AG04449 (cell line): ENCODE results near the gene USP3.
A peak's percentile ranks its signal among the peaks of the same experiment; 100 is the strongest.

ENCODE experiments used
- CTCF ChIA-PET: fragments of 350-600 bp; formaldehyde crosslinking; extraction: SDS; loops from one replicate; lab custom pipeline; 2021; ENCODE audit warnings: antibody characterized with exemption; lab: Yijun Ruan, JAX
- POLR2A ChIA-PET: fragments of 400-600, 350-600 bp; formaldehyde crosslinking; extraction: SDS; loops from one replicate; lab custom pipeline; 2020; ENCODE audit warnings: antibody characterized with exemption, inconsistent platforms; lab: Yijun Ruan, JAX
- DNase-seq: peaks from one replicate; pipeline ENCODE4 v3.0.0-alpha.2; 2010; ENCODE audit warnings: low read depth, low spot score
- H3K4me3 ChIP-seq: 2 replicates; pipeline ENCODE4 v1.5.1; 2011; ENCODE audit warnings: low read depth, mild to moderate bottlenecking, control low read depth, low read length
- CTCF ChIP-seq: IDR thresholded peaks from one replicate; pipeline ENCODE4 v1.5.1; 2011; ENCODE audit warnings: mild to moderate bottlenecking, moderate library complexity, low read length, control low read depth, inconsistent platforms; ENCODE audit not compliant: insufficient read depth; ENCODE audit errors: missing control alignments

The USP3 gene

GRCh38 chr15:63600616-63601025 is 96.2 kb downstream of the USP3 start:
- no peak for TF ChIP-seq CTCF
- peak; percentile 23 for DNase-seq
- ChIA-PET CTCF (interaction anchor here (0.9 to 6.9 kb wide), 14 partner anchors 9 to 467 kb away, joined by 3 to 66 read pairs (median 6); no protein-coding TSS in a partner anchor), POLR2A (interaction anchor here (1.1 kb wide), 1 partner anchor 18 kb away, joined by 3 read pairs; no protein-coding TSS in a partner anchor)
- peak overlapping the region; percentile 76 for H3K4me3 ChIP-seq

- H3K4me3 ChIP-seq, result peak overlapping the region; percentile 76
- CTCF ChIA-PET, result interaction anchor here (0.9 to 6.9 kb wide), 15 partner anchors 9 to 467 kb away, joined by 3 to 66 read pairs (median 5); no protein-coding TSS in a partner anchor
- no peak for TF ChIP-seq CTCF
- POLR2A ChIA-PET, result interaction anchor here (1.1 kb wide), 1 partner anchor 19 kb away, joined by 3 read pairs; no protein-coding TSS in a partner anchor
- DNase-seq, result no peak
These were observed 96.8 kb downstream of the USP3 start for GRCh38 chr15:63601026-63601703.

DNA sequence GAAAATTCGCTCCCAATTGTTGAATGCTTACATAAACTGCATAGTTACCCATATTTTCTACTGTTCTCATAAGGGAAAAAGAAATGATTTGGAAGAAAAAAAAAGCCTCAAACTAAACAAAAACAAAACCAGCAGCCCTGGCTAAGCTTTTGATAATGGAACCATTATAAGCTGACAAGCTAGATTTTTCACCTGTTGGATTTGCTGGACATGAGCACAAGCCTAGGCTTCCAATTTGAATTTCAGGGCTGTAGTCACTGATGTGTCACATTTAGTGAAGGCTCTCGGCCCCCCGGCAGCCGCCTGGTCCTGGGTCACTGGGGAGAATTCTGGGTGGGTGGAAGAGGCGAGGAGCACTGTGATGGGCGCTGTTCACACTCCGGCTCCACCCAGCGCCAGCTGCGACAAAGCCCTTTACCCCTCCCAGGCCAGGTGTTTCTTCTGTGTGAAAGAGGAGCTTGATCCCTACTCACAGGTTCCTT is 97.4 kb downstream of the USP3 start:
- peak overlapping the region; percentile 76 for H3K4me3 ChIP-seq
- no peak for DNase-seq
- CTCF ChIA-PET, result interaction anchor here (1.0 to 6.9 kb wide), 7 partner anchors 8 to 466 kb away, joined by 3 to 66 read pairs (median 5); no protein-coding TSS in a partner anchor
- TF ChIP-seq CTCF, result no peak
- POLR2A ChIA-PET, result no interaction called here

- H3K4me3 ChIP-seq, result no peak overlapping the region
- no peak for TF ChIP-seq CTCF
- CTCF ChIA-PET, result interaction anchor here (1.0 to 6.9 kb wide), 6 partner anchors 7 to 465 kb away, joined by 3 to 66 read pairs (median 6); no protein-coding TSS in a partner anchor
- no peak for DNase-seq
- POLR2A ChIA-PET, result no interaction called here
These were observed 98.2 kb downstream of the USP3 start for GRCh38 chr15:63602595-63602994.

- no peak for TF ChIP-seq CTCF
- CTCF ChIA-PET, result interaction anchor here (0.8 to 2.4 kb wide), 5 partner anchors 11 to 464 kb away, joined by 3 to 14 read pairs (median 4); partner anchors contain the start of gene DAPK2
- DNase-seq, result no peak
- no peak overlapping the region for H3K4me3 ChIP-seq
- POLR2A ChIA-PET, result no interaction called here
These were observed 99.1 kb downstream of the USP3 start for GRCh38 chr15:63603516-63603915.

DNA sequence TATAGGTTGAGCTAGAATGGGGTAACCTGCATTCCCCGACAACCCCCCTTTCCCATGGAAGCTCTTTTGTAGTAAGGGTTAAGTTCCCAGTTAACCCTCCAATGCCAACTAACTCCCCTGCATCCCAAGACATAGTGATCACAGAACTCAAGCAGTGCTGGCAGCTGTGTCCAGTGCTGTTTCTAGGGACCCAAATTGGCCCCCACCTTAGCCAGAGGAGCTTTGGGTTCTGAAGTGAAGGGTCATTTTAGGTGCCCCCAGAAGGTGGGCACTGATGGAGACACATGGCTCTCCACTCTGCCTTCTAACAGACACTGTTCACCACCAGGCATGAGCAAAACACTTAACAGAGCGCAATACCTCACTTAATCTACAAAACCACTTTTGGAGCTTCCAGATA is 99.9 kb downstream of the USP3 start:
- DNase-seq, result no peak
- H3K4me3 ChIP-seq, result no peak overlapping the region
- no peak for TF ChIP-seq CTCF
- ChIA-PET POLR2A (no interaction called here), CTCF (interaction anchor here (0.8 to 2.4 kb wide), 5 partner anchors 10 to 464 kb away, joined by 3 to 14 read pairs (median 4); partner anchors contain the start of gene DAPK2)
